HepG2 (cell line): Measurements from ENCODE around the gene MTG1. TPM values are rescaled to one million over a fixed set of nuclear protein-coding genes. Genes with fewer than 3 reads are reported as not detected.

Experiments
- ATAC-seq: fragments of 200-7000 bp; cut with Tn5 transposase; 3 replicates; pipeline ENCODE4 v1.9.1; 2020; ENCODE audit warnings: mild to moderate bottlenecking, moderate library complexity
- BruUV-seq: library from RNA; stranded (reverse); fragments of 400-500 nt; replicated peaks from 2 replicates; lab custom pipeline; 2021; lab: Mats Ljungman, UMichigan
- CTCF ChIA-PET: fragments of 300-600 bp; formaldehyde crosslinking; extraction: SDS; loops from one replicate; lab custom pipeline; 2021; ENCODE audit warnings: low total read pairs, inconsistent platforms, low intra/inter-chr PET ratio; lab: Yijun Ruan, JAX
- POLR2A ChIA-PET: fragments of 350-600 bp; sonication (Branson Sonifier 250); formaldehyde crosslinking; loops from one replicate; lab custom pipeline; 2020; ENCODE audit warnings: antibody characterized with exemption, inconsistent platforms; lab: Yijun Ruan, JAX
- DNase-seq: peaks from one replicate; pipeline ENCODE4 v3.0.0-alpha.2; 2015; ENCODE audit warnings: low spot score
- FAIRE-seq: peaks from 3 replicates; lab custom pipeline; 2011; peaks lifted over from hg19 to GRCh38; lab: Jason Lieb, UNC
- H2AFZ ChIP-seq: one replicate; pipeline ENCODE4 v1.6.1; 2011; ENCODE audit warnings: low read length, inconsistent platforms
- H3K27ac ChIP-seq: fragments of 300-600 bp; 3 replicates; pipeline ENCODE4 v1.8.0; 2011; ENCODE audit warnings: mixed run types, mild to moderate bottlenecking, mixed read lengths, low read length, inconsistent platforms; ENCODE audit not compliant: insufficient read depth; ENCODE audit errors: extremely low read length
- H3K27me3 ChIP-seq, 2 experiments: fragments of 200-600 bp in 1 of 2; 2 replicates in 1 of 2; 3 replicates in 1 of 2; pipeline versions ENCODE4 v1.6.0 to v1.8.0; 2011; ENCODE audit warnings: low read length in 2 of 2, mild to moderate bottlenecking in 2 of 2, moderate library complexity in 2 of 2, inconsistent platforms in 1 of 2; ENCODE audit not compliant: insufficient read depth in 2 of 2, control insufficient read depth in 1 of 2
- H3K36me3 ChIP-seq, 2 experiments: fragments of 200-600 bp in 1 of 2; replicated peaks in 1 of 2; 2 replicates in 1 of 2; 3 replicates in 1 of 2; pipeline versions ENCODE4 v1.5.1 to v1.8.0; 2011; ENCODE audit warnings: low read length in 2 of 2, inconsistent platforms in 1 of 2; ENCODE audit not compliant: insufficient read depth in 2 of 2, control insufficient read depth in 1 of 2
- H3K4me1 ChIP-seq: 2 replicates; pipeline ENCODE4 v1.5.1; 2012; ENCODE audit warnings: low read length, inconsistent platforms; ENCODE audit not compliant: insufficient read depth
- H3K4me2 ChIP-seq: 2 replicates; pipeline ENCODE4 v1.6.0; 2011; ENCODE audit warnings: low read depth, low read length, inconsistent platforms
- H3K4me3 ChIP-seq, 3 experiments: fragments of 200-600 bp in 1 of 3; sonication (generic), shearing (Covaris generic) in 1 of 3; replicated peaks in 1 of 3; 2 replicates each; pipeline ENCODE4 v1.5.1; 2011 to 2016; ENCODE audit warnings: low read length in 3 of 3, inconsistent platforms in 2 of 3, low read depth in 2 of 3, mild to moderate bottlenecking in 2 of 3, control low read depth in 1 of 3, mixed read lengths in 1 of 3; ENCODE audit not compliant: insufficient read depth in 1 of 3
- H3K79me2 ChIP-seq: one replicate; pipeline ENCODE4 v1.6.1; 2011; ENCODE audit warnings: low read length, inconsistent platforms; ENCODE audit not compliant: insufficient read depth
- H3K9ac ChIP-seq: 2 replicates; pipeline ENCODE4 v1.6.0; 2011; ENCODE audit warnings: mild to moderate bottlenecking, low read depth, low read length, inconsistent platforms; ENCODE audit not compliant: insufficient read depth
- H3K9me3 ChIP-seq: 2 replicates; pipeline ENCODE4 v1.5.1; 2012; ENCODE audit warnings: mild to moderate bottlenecking, low read length
- H4K20me1 ChIP-seq: 2 replicates; pipeline ENCODE4 v1.6.0; 2011; ENCODE audit warnings: inconsistent platforms, mild to moderate bottlenecking, low read length, moderate library complexity; ENCODE audit not compliant: insufficient read depth
- HDAC1 ChIP-seq: sonication (generic); formaldehyde crosslinking; IDR thresholded peaks from 2 replicates; pipeline ENCODE4 v1.5.1; 2020; ENCODE audit warnings: mild to moderate bottlenecking, missing genetic modification reagents
- HES4 ChIP-seq: sonication (generic); formaldehyde crosslinking; IDR thresholded peaks from 2 replicates; pipeline ENCODE4 v1.9.0; 2021; ENCODE audit warnings: mild to moderate bottlenecking, missing genetic modification reagents, borderline replicate concordance
- POLR2G ChIP-seq: fragments of 200-400 bp; formaldehyde crosslinking; IDR thresholded peaks from 2 replicates; pipeline ENCODE4 v1.6.1; 2018; ENCODE audit warnings: mild to moderate bottlenecking, low read depth, low read length, moderate library complexity
- ZBTB33 ChIP-seq: sonication (generic); formaldehyde crosslinking; IDR thresholded peaks from 2 replicates; pipeline ENCODE4 v1.4.0; 2020; ENCODE audit warnings: missing genetic modification reagents
- ZNF724P ChIP-seq: sonication (generic); formaldehyde crosslinking; IDR thresholded peaks from 2 replicates; pipeline ENCODE4 v1.8.0; 2022; ENCODE audit warnings: missing genetic modification reagents, borderline replicate concordance
- ZNF761 ChIP-seq: sonication (generic); formaldehyde crosslinking; conservative IDR thresholded peaks from 2 replicates; pipeline ENCODE4 v1.4.0; 2020; ENCODE audit warnings: mild to moderate bottlenecking, missing genetic modification reagents
- WGBS: methylation state at CpG from one replicate; pipeline ENCODE4 v1.1.6; 2017; ENCODE audit warnings: low lambda C conversion rate; 5-methylcytosine and 5-hydroxymethylcytosine counted together
- in situ Hi-C: cut with HindIII; loops from 2 replicates; pipeline ENCODE4 v1.10.0; 2017; ENCODE audit warnings: low pct_unique_long_range_greater_than_20kb; ENCODE audit not compliant: extremely low pct_ligation_motif_present
- intact Hi-C: fragments of 100-400 bp; cut with micrococcal nuclease; formaldehyde crosslinking; loops from one replicate; pipeline ENCODE4 v1.10.0; 2022; ENCODE audit not compliant: unreplicated experiment
- polyA plus RNA-seq, 8 experiments: library from polyadenylated mRNA; depleted of rRNA in 3 of 8; stranded (reverse) in 7 of 8; unstranded in 1 of 8; fragments of >200 nt; fragmentation: Illumina TruSeq in 4 of 8; extraction: Trizol in 4 of 8; gene quantifications; 2 replicates each; pipeline versions ENCODE4 v1.2.1 to v1.2.3, GENCODE V29; 2011 to 2016; ENCODE audit warnings: low read depth in 4 of 8, missing spikeins in 1 of 8, mixed read lengths in 1 of 8; ENCODE audit not compliant: insufficient read depth in 1 of 8
- total RNA-seq, 5 experiments: library from RNA; depleted of rRNA; stranded (reverse); fragments of >200 nt; fragmentation: Illumina TruSeq; extraction: Trizol; gene quantifications; 2 replicates each; pipeline ENCODE4 v1.2.3, GENCODE V29; 2016; ENCODE audit warnings: low read depth in 1 of 5
- TF ChIP-seq, protein P1 (sequence below): sonication (generic); formaldehyde crosslinking; IDR thresholded peaks from 2 replicates; pipeline ENCODE4 v1.8.0; 2022; ENCODE audit warnings: missing genetic modification reagents, mild to moderate bottlenecking, inconsistent platforms, borderline replicate concordance
- TF ChIP-seq, protein P2 (sequence below): sonication (generic); formaldehyde crosslinking; IDR thresholded peaks from 2 replicates; pipeline ENCODE4 v1.4.0; 2020; ENCODE audit warnings: mild to moderate bottlenecking, missing genetic modification reagents
- TF ChIP-seq, protein P3 (sequence below): sonication (generic); formaldehyde crosslinking; IDR thresholded peaks from 2 replicates; pipeline ENCODE4 v1.4.0; 2020; ENCODE audit warnings: mild to moderate bottlenecking, missing genetic modification reagents

MTG1 gene
- total and polyA plus RNA-seq, 2 of the 13 experiments (the other 11 are each of a cell fraction or from before 2014, with no cell fraction given), result 42.0 to 103 TPM

GRCh38 chr10:133357285-133358161, 36.4 kb upstream of the MTG1 start, which contains the start of gene FUOM:
Gene FUOM (minus strand): TSS chr10:133358019. CDS start chr10:133358007, 12 bp downstream.
- Histone ChIP-seq H3K4me3 (peak within 1 kb of the TSS; percentile 72 to 90 (median 86)), H4K20me1 (peaks cover 11% of the 10 kb centered on the region; the same call in 1 of the 2 replicates), H3K36me3 (peaks cover 6 to 23% of the 10 kb centered on the region in 2 experiments; a peak in 4 of 5 replicates), H3K79me2 (peaks cover 12% of the 10 kb centered on the region), H3K27me3 (no peaks in the 10 kb centered on the region), H3K27ac (peak within 1 kb of the TSS; percentile 93), H3K9me3 (no peaks in the 10 kb centered on the region), H3K4me2 (peak within 1 kb of the TSS; percentile 98), H3K4me1 (peaks cover 38% of the 10 kb centered on the region), H2AFZ (no peak within 1 kb of the TSS), H3K9ac (peak within 1 kb of the TSS; percentile 92)
- peak; percentile 65 for ATAC-seq
- no TSS peak for BruUV-seq
- ChIA-PET POLR2A (interaction anchor here (0.6 to 5.8 kb wide), 13 partner anchors 10 to 198 kb away, joined by 3 to 124 read pairs (median 12); partner anchors contain the start of genes ECHS1, MTG1, PAOX and PRAP1), CTCF (no interaction called here)
- peak; percentile 79 for DNase-seq
- in situ Hi-C loops, result no loop called here
- no peak for FAIRE-seq
- 0% methylated on average over 5 of the region's 83 CpGs for WGBS
- intact Hi-C loops, result loop anchor here (2.0 kb wide), 1 partner anchor 15 kb away; the partner anchor contains the start of gene ECHS1
- no peak for TF ChIP-seq ZBTB33 (CRISPR knock-in tag)
- TF ChIP-seq, protein P1, sequence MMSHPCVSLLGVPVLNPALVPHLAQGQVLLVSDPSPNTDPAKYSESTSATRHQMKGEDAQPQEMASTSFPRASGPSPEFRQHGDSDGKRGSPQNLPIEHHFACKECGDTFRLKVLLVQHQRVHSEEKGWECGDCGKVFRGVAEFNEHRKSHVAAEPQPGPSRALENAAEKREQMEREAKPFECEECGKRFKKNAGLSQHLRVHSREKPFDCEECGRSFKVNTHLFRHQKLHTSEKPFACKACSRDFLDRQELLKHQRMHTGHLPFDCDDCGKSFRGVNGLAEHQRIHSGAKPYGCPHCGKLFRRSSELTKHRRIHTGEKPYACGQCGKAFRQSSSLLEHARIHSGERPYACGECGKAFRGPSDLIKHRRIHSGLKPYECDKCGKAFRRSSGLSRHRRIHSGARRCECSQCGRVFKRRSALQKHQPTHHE (CRISPR knock-in tag), result no peak
- peak; percentile 76 for TF ChIP-seq HES4 (CRISPR knock-in tag)
- TF ChIP-seq, protein P2, sequence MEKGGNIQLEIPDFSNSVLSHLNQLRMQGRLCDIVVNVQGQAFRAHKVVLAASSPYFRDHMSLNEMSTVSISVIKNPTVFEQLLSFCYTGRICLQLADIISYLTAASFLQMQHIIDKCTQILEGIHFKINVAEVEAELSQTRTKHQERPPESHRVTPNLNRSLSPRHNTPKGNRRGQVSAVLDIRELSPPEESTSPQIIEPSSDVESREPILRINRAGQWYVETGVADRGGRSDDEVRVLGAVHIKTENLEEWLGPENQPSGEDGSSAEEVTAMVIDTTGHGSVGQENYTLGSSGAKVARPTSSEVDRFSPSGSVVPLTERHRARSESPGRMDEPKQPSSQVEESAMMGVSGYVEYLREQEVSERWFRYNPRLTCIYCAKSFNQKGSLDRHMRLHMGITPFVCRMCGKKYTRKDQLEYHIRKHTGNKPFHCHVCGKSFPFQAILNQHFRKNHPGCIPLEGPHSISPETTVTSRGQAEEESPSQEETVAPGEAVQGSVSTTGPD (CRISPR knock-in tag), result no peak
- no peak for TF ChIP-seq HDAC1
- TF ChIP-seq ZNF761 (CRISPR knock-in tag), result no peak
- TF ChIP-seq, protein P3, sequence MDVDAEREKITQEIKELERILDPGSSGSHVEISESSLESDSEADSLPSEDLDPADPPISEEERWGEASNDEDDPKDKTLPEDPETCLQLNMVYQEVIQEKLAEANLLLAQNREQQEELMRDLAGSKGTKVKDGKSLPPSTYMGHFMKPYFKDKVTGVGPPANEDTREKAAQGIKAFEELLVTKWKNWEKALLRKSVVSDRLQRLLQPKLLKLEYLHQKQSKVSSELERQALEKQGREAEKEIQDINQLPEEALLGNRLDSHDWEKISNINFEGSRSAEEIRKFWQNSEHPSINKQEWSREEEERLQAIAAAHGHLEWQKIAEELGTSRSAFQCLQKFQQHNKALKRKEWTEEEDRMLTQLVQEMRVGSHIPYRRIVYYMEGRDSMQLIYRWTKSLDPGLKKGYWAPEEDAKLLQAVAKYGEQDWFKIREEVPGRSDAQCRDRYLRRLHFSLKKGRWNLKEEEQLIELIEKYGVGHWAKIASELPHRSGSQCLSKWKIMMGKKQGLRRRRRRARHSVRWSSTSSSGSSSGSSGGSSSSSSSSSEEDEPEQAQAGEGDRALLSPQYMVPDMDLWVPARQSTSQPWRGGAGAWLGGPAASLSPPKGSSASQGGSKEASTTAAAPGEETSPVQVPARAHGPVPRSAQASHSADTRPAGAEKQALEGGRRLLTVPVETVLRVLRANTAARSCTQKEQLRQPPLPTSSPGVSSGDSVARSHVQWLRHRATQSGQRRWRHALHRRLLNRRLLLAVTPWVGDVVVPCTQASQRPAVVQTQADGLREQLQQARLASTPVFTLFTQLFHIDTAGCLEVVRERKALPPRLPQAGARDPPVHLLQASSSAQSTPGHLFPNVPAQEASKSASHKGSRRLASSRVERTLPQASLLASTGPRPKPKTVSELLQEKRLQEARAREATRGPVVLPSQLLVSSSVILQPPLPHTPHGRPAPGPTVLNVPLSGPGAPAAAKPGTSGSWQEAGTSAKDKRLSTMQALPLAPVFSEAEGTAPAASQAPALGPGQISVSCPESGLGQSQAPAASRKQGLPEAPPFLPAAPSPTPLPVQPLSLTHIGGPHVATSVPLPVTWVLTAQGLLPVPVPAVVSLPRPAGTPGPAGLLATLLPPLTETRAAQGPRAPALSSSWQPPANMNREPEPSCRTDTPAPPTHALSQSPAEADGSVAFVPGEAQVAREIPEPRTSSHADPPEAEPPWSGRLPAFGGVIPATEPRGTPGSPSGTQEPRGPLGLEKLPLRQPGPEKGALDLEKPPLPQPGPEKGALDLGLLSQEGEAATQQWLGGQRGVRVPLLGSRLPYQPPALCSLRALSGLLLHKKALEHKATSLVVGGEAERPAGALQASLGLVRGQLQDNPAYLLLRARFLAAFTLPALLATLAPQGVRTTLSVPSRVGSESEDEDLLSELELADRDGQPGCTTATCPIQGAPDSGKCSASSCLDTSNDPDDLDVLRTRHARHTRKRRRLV (CRISPR knock-in tag), result no peak
- no peak for TF ChIP-seq ZNF724P (CRISPR knock-in tag)
- peak; percentile 72 for TF ChIP-seq POLR2G
